Activated naive CD8-positive, alpha-beta T cell treated with anti-CD3 and anti-CD28 coated beads, Interleukin-2, amount 50 U/mL, for 24 hours (primary cell): ENCODE results near the gene DTL.
"Not testable (repeated sequence)": the region's sequence is repeated elsewhere in the genome, so short reads cannot be mapped to it uniquely, and the experiment has no call there.

Experiments used
- ATAC-seq: fragments of 150-1000 bp; cut with Tn5 transposase; one replicate; pipeline ENCODE4 v1.10.0; 2021
- DNase-seq: peaks from one replicate; pipeline ENCODE4 v3.0.0; 2021
- H3K27ac Mint-ChIP-seq: one replicate; pipeline ENCODE4 v1.8.0; 2021; ENCODE audit warnings: mild to moderate bottlenecking, mixed read lengths
- H3K27me3 Mint-ChIP-seq: one replicate; pipeline ENCODE4 v1.8.0; 2021; ENCODE audit warnings: mixed read lengths
- H3K36me3 Mint-ChIP-seq: one replicate; pipeline ENCODE4 v1.8.0; 2021; ENCODE audit warnings: low read depth, mixed read lengths
- H3K4me1 Mint-ChIP-seq: one replicate; pipeline ENCODE4 v1.8.0; 2021; ENCODE audit warnings: mixed read lengths
- H3K4me3 Mint-ChIP-seq: one replicate; pipeline ENCODE4 v1.8.0; 2021; ENCODE audit warnings: mild to moderate bottlenecking, moderate library complexity, mixed read lengths
- H3K9me3 Mint-ChIP-seq: one replicate; pipeline ENCODE4 v1.8.0; 2021; ENCODE audit warnings: mixed read lengths

Gene DTL, protein sequence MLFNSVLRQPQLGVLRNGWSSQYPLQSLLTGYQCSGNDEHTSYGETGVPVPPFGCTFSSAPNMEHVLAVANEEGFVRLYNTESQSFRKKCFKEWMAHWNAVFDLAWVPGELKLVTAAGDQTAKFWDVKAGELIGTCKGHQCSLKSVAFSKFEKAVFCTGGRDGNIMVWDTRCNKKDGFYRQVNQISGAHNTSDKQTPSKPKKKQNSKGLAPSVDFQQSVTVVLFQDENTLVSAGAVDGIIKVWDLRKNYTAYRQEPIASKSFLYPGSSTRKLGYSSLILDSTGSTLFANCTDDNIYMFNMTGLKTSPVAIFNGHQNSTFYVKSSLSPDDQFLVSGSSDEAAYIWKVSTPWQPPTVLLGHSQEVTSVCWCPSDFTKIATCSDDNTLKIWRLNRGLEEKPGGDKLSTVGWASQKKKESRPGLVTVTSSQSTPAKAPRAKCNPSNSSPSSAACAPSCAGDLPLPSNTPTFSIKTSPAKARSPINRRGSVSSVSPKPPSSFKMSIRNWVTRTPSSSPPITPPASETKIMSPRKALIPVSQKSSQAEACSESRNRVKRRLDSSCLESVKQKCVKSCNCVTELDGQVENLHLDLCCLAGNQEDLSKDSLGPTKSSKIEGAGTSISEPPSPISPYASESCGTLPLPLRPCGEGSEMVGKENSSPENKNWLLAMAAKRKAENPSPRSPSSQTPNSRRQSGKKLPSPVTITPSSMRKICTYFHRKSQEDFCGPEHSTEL

DNA sequence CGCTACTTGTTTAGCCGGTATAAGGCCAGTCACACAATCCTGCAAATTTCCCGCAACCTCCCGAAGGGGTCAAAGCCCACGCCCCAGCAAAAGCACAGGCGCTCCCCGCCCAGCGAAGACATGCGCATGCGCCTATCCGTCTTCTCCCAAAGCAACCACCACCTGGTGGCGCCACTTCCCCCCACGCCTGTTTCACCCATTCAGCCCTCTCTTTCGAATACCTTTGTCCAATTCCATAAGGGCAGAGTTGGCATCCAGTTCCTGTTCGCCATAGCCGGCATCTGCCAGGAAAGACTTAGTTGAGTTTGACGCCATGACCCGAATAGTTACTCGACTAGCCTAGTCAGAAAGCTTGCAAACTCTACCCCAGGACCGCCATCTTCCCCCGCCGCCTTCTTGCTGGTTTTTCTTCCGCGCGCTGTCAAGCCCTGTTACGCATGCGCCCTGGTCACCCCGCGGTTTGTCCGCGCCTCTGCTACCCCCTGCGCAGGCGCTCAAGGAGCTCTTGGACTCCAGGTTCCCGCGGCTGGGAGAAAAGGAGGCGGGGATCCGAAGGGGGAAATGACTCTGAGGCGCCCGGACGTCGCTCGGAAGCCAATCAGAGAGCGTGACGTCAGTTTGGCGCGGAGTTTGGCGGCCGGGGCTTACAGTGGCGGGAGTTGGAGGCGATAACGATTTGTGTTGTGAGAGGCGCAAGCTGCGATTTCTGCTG, at the start of gene DTL, which contains the start of gene INTS7:
Gene DTL, plus strand, starts transcription at position 626 of the 712 bp plus-strand sequence. CDS start 143 bp downstream, outside the sequence.
Gene INTS7, minus strand, starts transcription at position 435 of the 712 bp plus-strand sequence. Its CDS starts 120 bp downstream, at position 315.
- ATAC-seq (peak; percentile 85), DNase-seq (peak; percentile 98)
- H3K4me3 Mint-ChIP-seq = peak within 1 kb of the TSS; percentile 95
- no peaks in the 10 kb centered on the region for H3K9me3 Mint-ChIP-seq
- peaks cover 66% of the 10 kb centered on the region for H3K4me1 Mint-ChIP-seq
- peaks cover 6% of the 10 kb centered on the region for H3K27me3 Mint-ChIP-seq
- H3K27ac Mint-ChIP-seq = peak within 1 kb of the TSS; percentile 98
- H3K36me3 Mint-ChIP-seq = peaks cover 47% of the 10 kb centered on the region

DNA sequence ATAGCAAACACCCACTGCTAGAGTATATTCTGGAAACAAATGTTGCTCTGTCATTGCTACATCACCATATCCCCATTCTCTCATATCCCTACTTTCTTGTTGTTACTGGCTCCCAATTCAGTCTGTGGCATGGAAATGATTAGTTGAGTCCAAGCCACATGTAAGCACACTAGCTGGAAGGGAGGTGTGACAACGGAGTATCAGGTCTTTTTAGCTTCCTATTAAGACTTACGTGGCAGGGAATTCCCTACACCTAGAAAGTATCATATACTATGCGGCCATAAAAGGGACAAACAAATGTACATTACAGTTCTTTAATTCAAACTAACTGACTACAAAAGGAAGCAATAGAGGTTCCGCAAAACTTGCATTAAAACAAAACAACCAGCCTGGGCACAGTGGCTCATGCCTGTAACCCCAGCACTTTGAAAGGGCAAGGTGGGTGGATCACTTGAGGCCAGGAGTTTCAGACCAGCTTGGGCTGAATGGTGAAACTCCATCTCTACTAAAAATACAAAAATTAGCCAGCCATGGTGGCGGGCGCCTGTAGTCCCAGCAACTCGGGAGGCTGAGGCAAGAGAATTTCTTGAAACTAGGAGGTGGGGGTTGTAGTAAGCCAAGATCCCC, 48.8 kb upstream of the DTL start:
- Mint-ChIP-seq H3K27ac (peak overlapping the region; percentile 31), H3K9me3 (no peaks in the 10 kb centered on the region), H3K4me3 (no peak overlapping the region), H3K36me3 (peaks cover 46% of the 10 kb centered on the region), H3K4me1 (peaks cover 13% of the 10 kb centered on the region), H3K27me3 (no peaks in the 10 kb centered on the region)
- ATAC-seq = peak; percentile 43
- DNase-seq = no peak

DNA sequence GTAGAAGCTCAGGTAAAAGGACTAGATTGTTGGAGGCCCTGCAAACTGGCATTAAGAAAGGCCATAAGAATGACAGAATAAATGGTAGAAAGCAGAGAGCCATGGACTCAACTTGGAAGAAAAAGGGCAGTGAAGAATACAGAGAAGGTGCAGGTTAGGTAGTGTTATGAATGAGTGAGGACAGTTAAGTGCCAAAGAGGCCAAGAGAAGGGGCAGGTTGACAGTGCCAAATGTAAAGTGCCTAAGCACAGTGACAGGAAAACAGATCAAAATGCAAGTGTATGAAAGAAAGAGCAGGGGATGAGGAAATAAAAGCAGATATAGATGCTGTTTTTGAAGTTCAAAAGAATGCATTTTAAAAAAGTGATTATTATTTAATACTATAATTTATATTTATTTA, 43.9 kb upstream of the DTL start:
- no peak for DNase-seq
- Mint-ChIP-seq H3K27ac (no peak overlapping the region), H3K9me3 (no peaks in the 10 kb centered on the region), H3K4me1 (peaks cover 8% of the 10 kb centered on the region), H3K36me3 (peaks cover 23% of the 10 kb centered on the region), H3K4me3 (no peak overlapping the region), H3K27me3 (no peaks in the 10 kb centered on the region)
- no peak for ATAC-seq

DNA sequence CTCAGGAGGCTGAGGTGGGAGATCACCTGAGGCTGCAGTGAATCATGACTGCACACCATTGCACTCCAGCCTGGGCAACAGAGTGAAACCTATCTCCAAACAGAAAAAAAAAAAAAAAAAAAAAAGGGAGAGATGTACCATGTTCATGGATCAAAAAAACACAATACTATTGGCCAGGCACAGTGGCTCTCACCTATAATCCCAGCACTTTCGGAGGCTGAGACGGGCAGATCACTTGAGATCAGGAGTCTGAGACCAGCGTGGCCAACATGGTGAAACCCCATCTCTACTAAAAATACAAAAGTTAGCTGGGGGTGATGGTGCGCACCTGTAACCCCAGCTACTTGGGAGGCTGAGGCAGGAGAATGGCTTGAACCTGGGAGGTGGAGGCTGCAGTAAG, 38.1 kb upstream of the DTL start:
- not testable (repeated sequence) for H3K27me3 Mint-ChIP-seq, DNase-seq, H3K4me3 Mint-ChIP-seq, H3K27ac Mint-ChIP-seq, H3K9me3 Mint-ChIP-seq, H3K4me1 Mint-ChIP-seq, ATAC-seq
- peaks cover 18% of the 10 kb centered on the region for H3K36me3 Mint-ChIP-seq

DNA sequence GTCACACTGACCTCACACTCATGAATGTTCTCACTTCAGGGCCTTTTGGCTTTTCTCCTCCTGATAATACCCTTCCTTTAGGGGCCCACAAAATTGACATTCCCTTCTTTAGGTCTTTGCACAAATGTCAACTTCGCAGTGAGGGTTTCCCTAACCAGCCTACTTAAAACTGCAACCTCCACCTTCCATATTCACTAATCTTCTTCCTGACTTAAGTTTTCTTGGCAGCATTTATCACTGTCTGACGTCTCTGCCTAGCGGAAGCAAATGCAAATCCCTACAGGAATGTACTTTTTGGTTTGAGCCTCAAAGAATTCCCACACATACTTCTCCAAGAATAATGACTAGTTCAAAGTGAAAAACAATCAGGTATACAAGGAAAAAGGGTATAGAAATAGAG, 33.0 kb upstream of the DTL start:
- ATAC-seq = no peak
- Mint-ChIP-seq H3K4me3 (no peak overlapping the region), H3K27ac (no peak overlapping the region), H3K4me1 (no peaks in the 10 kb centered on the region), H3K27me3 (no peaks in the 10 kb centered on the region), H3K9me3 (no peaks in the 10 kb centered on the region), H3K36me3 (peaks cover 32% of the 10 kb centered on the region)
- no peak for DNase-seq

DNA sequence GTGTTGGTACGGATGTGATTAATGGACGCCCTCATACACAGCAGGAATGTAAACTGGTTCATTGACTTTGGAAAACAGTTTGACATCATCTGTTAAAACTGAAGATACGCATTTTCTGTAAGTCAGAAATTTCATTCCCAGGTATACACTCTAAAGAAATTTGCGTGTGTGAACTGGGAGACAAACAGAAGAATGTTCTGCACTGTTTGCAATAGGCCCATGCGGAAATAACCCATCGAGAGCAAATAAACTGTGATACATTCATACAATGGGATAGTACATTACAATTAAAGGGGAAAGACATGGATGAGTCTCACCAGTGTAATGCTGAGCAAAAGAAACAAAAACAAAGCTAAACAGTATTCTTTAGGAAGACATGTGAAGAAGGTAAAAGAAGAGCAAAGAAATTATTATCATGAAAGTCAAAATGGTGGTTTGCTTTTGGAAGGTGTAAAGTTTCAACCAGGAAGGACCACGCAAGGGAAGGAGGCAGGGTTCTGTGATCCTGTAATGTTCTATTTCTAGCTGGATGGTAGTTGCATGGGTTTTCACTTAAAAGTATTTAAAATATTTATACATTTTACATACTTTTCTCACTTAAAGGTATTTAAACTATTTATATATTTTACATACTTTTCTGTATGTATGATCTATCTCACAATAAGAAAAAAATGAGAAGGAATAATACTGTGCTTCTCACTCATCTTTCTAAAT, 30.5 kb upstream of the DTL start:
- H3K27me3 Mint-ChIP-seq = no peaks in the 10 kb centered on the region
- DNase-seq = no peak
- H3K27ac Mint-ChIP-seq = no peak overlapping the region
- ATAC-seq = no peak
- no peaks in the 10 kb centered on the region for H3K4me1 Mint-ChIP-seq
- no peaks in the 10 kb centered on the region for H3K9me3 Mint-ChIP-seq
- peaks cover 36% of the 10 kb centered on the region for H3K36me3 Mint-ChIP-seq
- no peak overlapping the region for H3K4me3 Mint-ChIP-seq

DNA sequence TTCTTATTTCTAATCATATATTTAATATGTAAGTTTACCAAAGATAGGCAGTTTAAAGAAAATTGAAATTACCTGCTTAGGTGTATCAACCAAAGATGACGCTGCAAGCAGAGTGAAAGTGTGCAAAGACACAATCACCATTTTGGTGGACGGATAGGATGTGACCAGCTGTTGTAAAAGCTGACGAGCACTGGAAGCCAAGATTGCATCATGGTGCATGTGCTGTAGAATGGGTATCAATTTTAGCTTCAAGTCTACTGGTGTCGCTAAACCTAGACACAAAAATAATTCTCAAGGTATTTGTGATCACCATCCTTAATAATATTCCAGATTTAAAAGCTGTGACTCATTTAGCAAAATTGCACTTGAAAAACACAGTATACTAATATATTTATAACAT, 28.4 kb upstream of the DTL start:
- H3K9me3 Mint-ChIP-seq = no peaks in the 10 kb centered on the region
- H3K36me3 Mint-ChIP-seq = peaks cover 35% of the 10 kb centered on the region
- no peaks in the 10 kb centered on the region for H3K4me1 Mint-ChIP-seq
- no peak for ATAC-seq
- no peak overlapping the region for H3K4me3 Mint-ChIP-seq
- H3K27ac Mint-ChIP-seq = no peak overlapping the region
- H3K27me3 Mint-ChIP-seq = no peaks in the 10 kb centered on the region
- no peak for DNase-seq

DNA sequence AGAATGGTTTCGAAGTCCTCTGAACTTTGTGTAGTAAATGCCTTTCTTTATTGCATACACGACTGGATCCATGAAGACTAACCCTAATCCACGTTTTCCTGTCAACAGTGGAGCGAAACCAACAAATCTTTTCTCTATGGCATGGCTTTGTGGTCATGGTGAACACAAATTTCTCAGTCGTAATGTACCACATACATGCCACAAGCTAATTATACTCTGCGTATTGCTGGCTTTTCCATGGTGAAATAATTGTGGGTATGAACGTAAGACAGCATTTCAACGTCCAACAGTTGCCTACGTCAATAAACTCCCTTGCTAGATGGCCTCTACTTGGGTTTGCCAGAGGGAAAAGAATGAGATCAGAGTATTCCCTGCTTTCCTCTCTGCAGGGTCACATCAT, 27.7 kb upstream of the DTL start:
- Mint-ChIP-seq H3K4me1 (no peaks in the 10 kb centered on the region), H3K4me3 (no peak overlapping the region), H3K27ac (no peak overlapping the region), H3K27me3 (no peaks in the 10 kb centered on the region), H3K9me3 (no peaks in the 10 kb centered on the region), H3K36me3 (peaks cover 32% of the 10 kb centered on the region)
- DNase-seq (no peak), ATAC-seq (no peak)

DNA sequence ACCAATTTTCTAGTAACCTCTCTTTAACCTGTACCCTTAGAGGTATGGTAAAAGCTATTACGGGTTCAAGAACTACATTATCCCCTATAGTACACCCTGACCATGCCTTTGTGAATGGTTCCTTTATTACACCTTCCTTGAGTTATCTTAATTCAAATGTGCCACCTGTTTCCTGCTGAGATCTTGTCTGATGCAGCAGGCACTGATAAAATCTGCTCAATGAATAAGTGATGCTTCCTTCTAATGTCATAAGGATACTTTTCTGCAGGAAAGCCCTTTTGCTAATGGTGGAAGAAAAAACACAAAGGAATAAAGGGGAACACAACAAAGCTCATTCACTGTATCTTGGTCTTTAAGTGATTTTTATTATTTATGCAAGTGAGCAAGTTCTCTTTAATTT, 26.0 kb upstream of the DTL start:
- H3K4me3 Mint-ChIP-seq = no peak overlapping the region
- ATAC-seq (no peak), DNase-seq (no peak)

DNA sequence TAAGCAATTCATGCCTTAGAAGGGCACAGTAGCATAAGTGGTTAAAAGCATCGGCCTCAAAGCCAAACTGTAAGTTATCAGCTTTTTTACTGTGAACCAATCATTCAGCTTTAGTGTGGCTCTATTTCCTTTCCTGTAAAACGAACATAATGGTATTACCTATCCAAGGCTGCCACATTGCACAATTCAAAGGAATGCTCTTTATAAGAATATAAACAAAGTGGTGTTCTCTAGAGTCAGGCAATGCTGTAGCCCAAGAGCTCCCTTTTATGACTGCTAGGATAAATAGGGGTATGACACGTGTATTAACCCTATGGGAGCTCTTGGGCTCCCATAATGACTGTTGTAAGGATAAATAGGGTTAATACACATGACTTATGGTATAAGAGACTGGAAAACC, 25.5 kb upstream of the DTL start:
- no peaks in the 10 kb centered on the region for H3K9me3 Mint-ChIP-seq
- H3K4me1 Mint-ChIP-seq = no peaks in the 10 kb centered on the region
- no peaks in the 10 kb centered on the region for H3K27me3 Mint-ChIP-seq
- no peak overlapping the region for H3K4me3 Mint-ChIP-seq
- peaks cover 20% of the 10 kb centered on the region for H3K36me3 Mint-ChIP-seq
- no peak for ATAC-seq
- DNase-seq = no peak
- no peak overlapping the region for H3K27ac Mint-ChIP-seq

More for the DNA sequence above, 26.0 kb upstream of the DTL start:
- no peaks in the 10 kb centered on the region for H3K4me1 Mint-ChIP-seq
- peaks cover 24% of the 10 kb centered on the region for H3K36me3 Mint-ChIP-seq
- H3K27ac Mint-ChIP-seq = no peak overlapping the region
- H3K9me3 Mint-ChIP-seq = no peaks in the 10 kb centered on the region
- no peaks in the 10 kb centered on the region for H3K27me3 Mint-ChIP-seq

DNA sequence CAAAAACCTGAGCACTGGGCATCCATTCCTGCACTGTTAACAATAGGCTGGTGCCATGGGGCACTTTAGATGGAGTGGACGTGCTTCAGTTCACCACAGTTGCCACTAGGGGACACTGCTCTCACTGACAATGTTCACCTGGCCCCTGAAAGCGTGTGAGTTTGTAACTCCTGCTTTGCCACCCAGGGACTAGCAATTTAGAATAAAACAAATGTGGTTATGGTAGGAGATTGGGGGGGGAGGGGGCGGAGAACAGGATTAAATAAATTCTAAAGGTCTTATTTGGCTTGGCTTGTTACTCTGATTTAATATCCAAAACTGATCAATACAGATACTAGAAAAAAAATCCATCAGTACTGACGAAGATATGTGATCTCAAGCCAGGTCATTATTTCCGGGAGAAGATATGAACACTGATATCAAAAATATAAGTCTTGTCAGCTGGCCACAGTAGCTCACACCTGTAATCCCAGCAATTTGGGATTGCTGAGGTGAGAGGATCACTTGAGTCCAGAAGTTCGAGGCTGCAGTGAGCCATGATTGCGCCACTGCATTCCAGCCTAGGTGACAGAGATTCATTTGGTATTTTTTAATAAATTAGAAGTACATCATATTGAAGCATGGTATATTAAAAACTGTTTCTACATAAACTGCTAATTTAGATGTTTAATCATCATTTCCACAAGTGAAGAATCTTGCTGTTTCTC, 23.4 kb upstream of the DTL start:
- Mint-ChIP-seq H3K36me3 (peaks cover 27% of the 10 kb centered on the region), H3K4me1 (no peaks in the 10 kb centered on the region), H3K9me3 (no peaks in the 10 kb centered on the region), H3K27me3 (no peaks in the 10 kb centered on the region), H3K27ac (no peak overlapping the region), H3K4me3 (no peak overlapping the region)
- DNase-seq = peak; percentile 67
- ATAC-seq = peak; percentile 98

DNA sequence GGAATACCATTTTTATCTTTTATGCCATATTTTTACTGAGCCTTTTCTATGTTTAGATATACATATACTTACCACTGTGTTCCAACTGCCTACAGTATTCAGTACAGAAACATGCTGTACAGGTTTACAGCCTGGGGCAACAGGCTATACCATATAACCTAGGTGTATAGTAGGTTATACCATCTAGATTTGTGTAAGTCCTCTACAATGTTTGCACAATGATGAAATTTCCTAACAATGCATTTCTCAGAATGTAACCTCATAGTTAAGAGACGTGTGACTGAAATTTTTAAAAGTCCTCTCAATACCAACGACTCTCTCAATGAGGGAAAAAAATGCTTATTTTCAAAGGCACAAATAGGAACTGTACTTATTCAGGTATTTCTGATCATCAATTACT, 21.9 kb upstream of the DTL start:
- Mint-ChIP-seq H3K27ac (no peak overlapping the region), H3K9me3 (no peaks in the 10 kb centered on the region), H3K27me3 (no peaks in the 10 kb centered on the region)

DNA sequence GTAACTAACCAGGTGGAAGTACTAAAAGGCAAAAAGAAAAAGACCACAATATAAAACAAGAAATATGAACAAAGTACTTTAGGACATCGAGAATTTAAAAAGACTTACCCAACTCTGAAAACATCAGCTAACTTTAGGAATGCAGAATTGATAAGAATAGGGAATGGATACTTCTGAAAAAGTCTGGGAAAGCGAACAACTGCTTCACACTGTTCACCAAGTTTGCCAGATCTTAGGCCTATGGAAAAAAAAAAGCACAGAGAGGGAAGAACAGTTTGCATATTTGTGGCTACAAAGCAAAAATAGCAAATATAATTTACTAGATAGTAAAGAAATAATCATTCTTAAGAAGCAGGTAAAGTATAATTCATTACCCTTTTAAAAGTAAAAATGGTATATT, 14.6 kb upstream of the DTL start:
- Mint-ChIP-seq H3K27ac (no peak overlapping the region), H3K9me3 (peaks cover 4% of the 10 kb centered on the region), H3K27me3 (no peaks in the 10 kb centered on the region), H3K36me3 (peaks cover 36% of the 10 kb centered on the region), H3K4me1 (no peaks in the 10 kb centered on the region), H3K4me3 (no peak overlapping the region)
- ATAC-seq (no peak), DNase-seq (no peak)

More for the DNA sequence above, 21.9 kb upstream of the DTL start:
- Mint-ChIP-seq H3K4me3 (no peak overlapping the region), H3K4me1 (no peaks in the 10 kb centered on the region), H3K36me3 (peaks cover 22% of the 10 kb centered on the region)
- ATAC-seq (no peak), DNase-seq (no peak)
